ENCODE measurements around the gene SYCP2L. TPM values are rescaled to one million over a fixed set of nuclear protein-coding genes. Genes with fewer than 3 reads are reported as not detected.

SYCP2L gene
- total and polyA plus RNA-seq, 10 of the 15 experiments (the other 5 are each of a cell fraction or from before 2014, with no cell fraction given), result 0.03 to 0.12 (median 0.04) TPM; not detected in 7

DNA sequence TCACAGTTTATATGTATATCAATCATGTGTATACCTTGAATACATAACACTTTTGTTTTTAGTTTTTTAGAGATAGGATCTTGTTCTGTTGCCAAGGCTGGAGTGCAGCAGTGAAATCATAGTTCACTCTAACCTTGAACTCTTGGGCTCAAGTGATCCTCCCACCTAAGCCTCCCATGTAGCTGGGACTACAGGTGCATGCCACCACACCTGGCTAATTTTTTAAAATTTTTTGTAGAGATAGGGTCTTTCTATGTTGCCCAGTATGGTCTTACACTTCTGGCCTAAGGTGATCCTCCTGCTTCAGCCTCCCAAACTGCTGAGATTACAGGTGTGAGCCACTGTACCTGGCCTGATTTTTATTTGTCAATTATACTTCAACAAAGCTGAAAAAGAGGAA is 69.9 kb downstream of the SYCP2L start:
- no peak overlapping the region for H2AFZ ChIP-seq (ENCODE audit: control insufficient read depth, low read depth, low read length)
- in situ Hi-C loops (cut with MboI) (loop anchor here (5.0 kb wide), 3 partner anchors 111 to 621 kb away; no protein-coding TSS in a partner anchor), intact Hi-C loops (cut with micrococcal nuclease; ENCODE audit: unreplicated experiment) (no loop called here)
- no peak overlapping the region for H3K4me3 ChIP-seq
- no peaks in the 10 kb centered on the region for H3K36me3 ChIP-seq (ENCODE audit: control insufficient read depth in 2 of 2, insufficient read depth in 2 of 2, low read length in 1 of 2)
- ATAC-seq, result no peak
- no peaks in the 10 kb centered on the region for H3K4me1 ChIP-seq (ENCODE audit: control insufficient read depth, insufficient read depth, low read length)
- POLR2A ChIA-PET, result no interaction called here
- no peaks in the 10 kb centered on the region for H3K79me2 ChIP-seq (ENCODE audit: control insufficient read depth, insufficient read depth, low read length)
- H4K20me1 ChIP-seq (ENCODE audit: control insufficient read depth, insufficient read depth), result no peaks in the 10 kb centered on the region
- no peak for FAIRE-seq
- no peak for DNase-seq (ENCODE audit: low read depth, low spot score)
- H3K27ac ChIP-seq (ENCODE audit: control insufficient read depth, insufficient read depth), result no peak overlapping the region
- H3K27me3 ChIP-seq (replicated peaks in 1 of 2; ENCODE audit: control insufficient read depth in 2 of 2, insufficient read depth in 2 of 2, low read length in 1 of 2), result no peaks in the 10 kb centered on the region
- H3K9ac ChIP-seq (ENCODE audit: control insufficient read depth, insufficient read depth, low read length), result no peak overlapping the region
- CTCF ChIA-PET, result interaction anchor here (0.8 to 2.8 kb wide), 4 partner anchors 64 to 539 kb away, joined by 3 to 14 read pairs (median 4); no protein-coding TSS in a partner anchor
- no peaks in the 10 kb centered on the region; the same call in 2 of the 3 replicates for H3K9me3 ChIP-seq (replicated peaks; ENCODE audit: control insufficient read depth, insufficient read depth, low read length)
- RAD21 ChIA-PET (ENCODE audit: unreplicated experiment), result interaction anchor here (0.8 to 1.2 kb wide), 2 partner anchors 14 to 112 kb away, joined by 3 to 5 read pairs; no protein-coding TSS in a partner anchor
- TF ChIP-seq FOXK2 (IDR thresholded peaks at IDR 0.05), result no peak
- no peak overlapping the region for H3K4me2 ChIP-seq (ENCODE audit: control insufficient read depth, insufficient read depth)
- SMC1A ChIA-PET (ENCODE audit: uncharacterized antibody, unreplicated experiment), result interaction anchor here (1.0 to 1.5 kb wide), 2 partner anchors 113 to 539 kb away, joined by 3 to 6 read pairs; no protein-coding TSS in a partner anchor
- BruUV-seq (replicated peaks), result no TSS peak

DNA sequence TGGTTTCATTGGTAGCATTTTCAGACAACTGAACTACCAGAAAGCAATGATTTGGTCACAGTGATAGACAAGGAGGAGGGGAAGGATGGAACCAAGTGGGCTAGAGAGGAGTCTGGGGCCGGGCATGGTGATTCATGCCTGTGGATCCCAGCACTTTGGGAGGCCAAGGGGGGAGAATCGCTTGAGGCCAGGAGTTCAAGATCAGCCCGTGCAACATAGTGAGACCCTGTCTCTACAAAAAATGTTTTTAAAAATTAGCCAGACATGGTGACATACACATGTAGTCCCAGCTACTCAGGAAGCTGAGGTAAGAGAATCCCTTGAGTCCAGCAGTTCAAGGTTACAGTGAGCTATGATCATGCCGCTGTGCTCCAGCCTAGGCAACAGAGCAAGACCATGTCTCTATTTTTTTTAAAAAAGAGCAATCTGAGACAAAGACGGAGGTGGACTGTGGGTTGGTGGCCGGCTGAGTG is 70.6 kb downstream of the SYCP2L start:
- DNase-seq (ENCODE audit: low read depth, low spot score) (no peak), ATAC-seq (no peak), FAIRE-seq (no peak)
- ChIA-PET SMC1A (ENCODE audit: uncharacterized antibody, unreplicated experiment) (interaction anchor here (1.0 to 1.5 kb wide), 2 partner anchors 112 to 539 kb away, joined by 3 to 6 read pairs; no protein-coding TSS in a partner anchor), POLR2A (no interaction called here), RAD21 (ENCODE audit: unreplicated experiment) (interaction anchor here (0.8 to 1.2 kb wide), 2 partner anchors 15 to 111 kb away, joined by 3 to 5 read pairs; no protein-coding TSS in a partner anchor), CTCF (interaction anchor here (0.8 to 2.8 kb wide), 4 partner anchors 63 to 538 kb away, joined by 3 to 14 read pairs (median 4); no protein-coding TSS in a partner anchor)
- Histone ChIP-seq H2AFZ (ENCODE audit: control insufficient read depth, low read depth, low read length) (no peak overlapping the region), H3K4me3 (no peak overlapping the region), H3K79me2 (ENCODE audit: control insufficient read depth, insufficient read depth, low read length) (no peaks in the 10 kb centered on the region), H3K36me3 (ENCODE audit: control insufficient read depth in 2 of 2, insufficient read depth in 2 of 2, low read length in 1 of 2) (no peaks in the 10 kb centered on the region), H3K27me3 (replicated peaks in 1 of 2; ENCODE audit: control insufficient read depth in 2 of 2, insufficient read depth in 2 of 2, low read length in 1 of 2) (no peaks in the 10 kb centered on the region), H4K20me1 (ENCODE audit: control insufficient read depth, insufficient read depth) (no peaks in the 10 kb centered on the region), H3K4me2 (ENCODE audit: control insufficient read depth, insufficient read depth) (no peak overlapping the region), H3K27ac (ENCODE audit: control insufficient read depth, insufficient read depth) (no peak overlapping the region), H3K4me1 (ENCODE audit: control insufficient read depth, insufficient read depth, low read length) (no peaks in the 10 kb centered on the region), H3K9me3 (replicated peaks; ENCODE audit: control insufficient read depth, insufficient read depth, low read length) (no peaks in the 10 kb centered on the region; the same call in 2 of the 3 replicates), H3K9ac (ENCODE audit: control insufficient read depth, insufficient read depth, low read length) (no peak overlapping the region)
- TF ChIP-seq, protein P1, sequence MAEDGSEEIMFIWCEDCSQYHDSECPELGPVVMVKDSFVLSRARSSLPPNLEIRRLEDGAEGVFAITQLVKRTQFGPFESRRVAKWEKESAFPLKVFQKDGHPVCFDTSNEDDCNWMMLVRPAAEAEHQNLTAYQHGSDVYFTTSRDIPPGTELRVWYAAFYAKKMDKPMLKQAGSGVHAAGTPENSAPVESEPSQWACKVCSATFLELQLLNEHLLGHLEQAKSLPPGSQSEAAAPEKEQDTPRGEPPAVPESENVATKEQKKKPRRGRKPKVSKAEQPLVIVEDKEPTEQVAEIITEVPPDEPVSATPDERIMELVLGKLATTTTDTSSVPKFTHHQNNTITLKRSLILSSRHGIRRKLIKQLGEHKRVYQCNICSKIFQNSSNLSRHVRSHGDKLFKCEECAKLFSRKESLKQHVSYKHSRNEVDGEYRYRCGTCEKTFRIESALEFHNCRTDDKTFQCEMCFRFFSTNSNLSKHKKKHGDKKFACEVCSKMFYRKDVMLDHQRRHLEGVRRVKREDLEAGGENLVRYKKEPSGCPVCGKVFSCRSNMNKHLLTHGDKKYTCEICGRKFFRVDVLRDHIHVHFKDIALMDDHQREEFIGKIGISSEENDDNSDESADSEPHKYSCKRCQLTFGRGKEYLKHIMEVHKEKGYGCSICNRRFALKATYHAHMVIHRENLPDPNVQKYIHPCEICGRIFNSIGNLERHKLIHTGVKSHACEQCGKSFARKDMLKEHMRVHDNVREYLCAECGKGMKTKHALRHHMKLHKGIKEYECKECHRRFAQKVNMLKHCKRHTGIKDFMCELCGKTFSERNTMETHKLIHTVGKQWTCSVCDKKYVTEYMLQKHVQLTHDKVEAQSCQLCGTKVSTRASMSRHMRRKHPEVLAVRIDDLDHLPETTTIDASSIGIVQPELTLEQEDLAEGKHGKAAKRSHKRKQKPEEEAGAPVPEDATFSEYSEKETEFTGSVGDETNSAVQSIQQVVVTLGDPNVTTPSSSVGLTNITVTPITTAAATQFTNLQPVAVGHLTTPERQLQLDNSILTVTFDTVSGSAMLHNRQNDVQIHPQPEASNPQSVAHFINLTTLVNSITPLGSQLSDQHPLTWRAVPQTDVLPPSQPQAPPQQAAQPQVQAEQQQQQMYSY (CRISPR knock-in tag; IDR thresholded peaks at IDR 0.05), result no peak
- TF ChIP-seq, protein P2, sequence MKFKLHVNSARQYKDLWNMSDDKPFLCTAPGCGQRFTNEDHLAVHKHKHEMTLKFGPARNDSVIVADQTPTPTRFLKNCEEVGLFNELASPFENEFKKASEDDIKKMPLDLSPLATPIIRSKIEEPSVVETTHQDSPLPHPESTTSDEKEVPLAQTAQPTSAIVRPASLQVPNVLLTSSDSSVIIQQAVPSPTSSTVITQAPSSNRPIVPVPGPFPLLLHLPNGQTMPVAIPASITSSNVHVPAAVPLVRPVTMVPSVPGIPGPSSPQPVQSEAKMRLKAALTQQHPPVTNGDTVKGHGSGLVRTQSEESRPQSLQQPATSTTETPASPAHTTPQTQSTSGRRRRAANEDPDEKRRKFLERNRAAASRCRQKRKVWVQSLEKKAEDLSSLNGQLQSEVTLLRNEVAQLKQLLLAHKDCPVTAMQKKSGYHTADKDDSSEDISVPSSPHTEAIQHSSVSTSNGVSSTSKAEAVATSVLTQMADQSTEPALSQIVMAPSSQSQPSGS (IDR thresholded peaks at IDR 0.05; ENCODE audit: low read length), result no peak
- TF ChIP-seq, protein P3, sequence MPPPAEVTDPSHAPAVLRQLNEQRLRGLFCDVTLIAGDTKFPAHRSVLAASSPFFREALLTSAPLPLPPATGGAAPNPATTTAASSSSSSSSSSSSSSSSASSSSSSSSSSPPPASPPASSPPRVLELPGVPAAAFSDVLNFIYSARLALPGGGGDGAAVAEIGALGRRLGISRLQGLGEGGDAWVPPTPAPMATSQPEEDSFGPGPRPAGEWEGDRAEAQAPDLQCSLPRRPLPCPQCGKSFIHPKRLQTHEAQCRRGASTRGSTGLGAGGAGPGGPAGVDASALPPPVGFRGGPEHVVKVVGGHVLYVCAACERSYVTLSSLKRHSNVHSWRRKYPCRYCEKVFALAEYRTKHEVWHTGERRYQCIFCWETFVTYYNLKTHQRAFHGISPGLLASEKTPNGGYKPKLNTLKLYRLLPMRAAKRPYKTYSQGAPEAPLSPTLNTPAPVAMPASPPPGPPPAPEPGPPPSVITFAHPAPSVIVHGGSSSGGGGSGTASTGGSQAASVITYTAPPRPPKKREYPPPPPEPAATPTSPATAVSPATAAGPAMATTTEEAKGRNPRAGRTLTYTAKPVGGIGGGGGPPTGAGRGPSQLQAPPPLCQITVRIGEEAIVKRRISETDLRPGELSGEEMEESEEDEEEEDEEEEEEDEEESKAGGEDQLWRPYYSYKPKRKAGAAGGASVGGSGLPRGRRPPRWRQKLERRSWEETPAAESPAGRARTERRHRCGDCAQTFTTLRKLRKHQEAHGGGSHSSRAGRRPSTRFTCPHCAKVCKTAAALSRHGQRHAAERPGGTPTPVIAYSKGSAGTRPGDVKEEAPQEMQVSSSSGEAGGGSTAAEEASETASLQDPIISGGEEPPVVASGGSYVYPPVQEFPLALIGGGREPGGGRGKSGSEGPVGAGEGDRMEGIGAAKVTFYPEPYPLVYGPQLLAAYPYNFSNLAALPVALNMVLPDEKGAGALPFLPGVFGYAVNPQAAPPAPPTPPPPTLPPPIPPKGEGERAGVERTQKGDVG (CRISPR knock-in tag; IDR thresholded peaks at IDR 0.05), result no peak
- WGBS (ENCODE audit: insufficient coverage, insufficient replicate concordance, low lambda C conversion rate, missing lambda C conversion rate), result 51% methylated on average over 6 of the region's 6 CpGs
- in situ Hi-C loops (cut with MboI) (loop anchor here (5.0 kb wide), 3 partner anchors 110 to 620 kb away; no protein-coding TSS in a partner anchor), intact Hi-C loops (cut with micrococcal nuclease; ENCODE audit: unreplicated experiment) (no loop called here)
- no TSS peak for BruUV-seq (replicated peaks)

All from GM12878 (cell line).